Activated CD8-positive, alpha-beta memory T cell treated with anti-CD3 and anti-CD28 coated beads, Interleukin-2, amount 10 ng/mL, durations not matched to agents 7 days and 5 days (primary cell): ENCODE measurements around the gene GGPS1. TPM values are rescaled to one million over a fixed set of nuclear protein-coding genes. Genes with fewer than 3 reads are reported as not detected.

Experiments used
- ATAC-seq: fragments of 150-1000 bp; cut with Tn5 transposase; one replicate; pipeline ENCODE4 v1.10.0; 2021; ENCODE audit warnings: moderate library complexity
- CTCF ChIA-PET: fragments of 350-600 bp; sonication (Branson Sonifier 250); formaldehyde crosslinking; loops from one replicate; lab custom pipeline; 2021; ENCODE audit warnings: antibody characterized with exemption; lab: Charles Lee
- DNase-seq: peaks from one replicate; pipeline ENCODE4 v3.0.0-alpha.2; 2020
- H3K27ac Mint-ChIP-seq: one replicate; pipeline ENCODE4 v1.8.0; 2021; ENCODE audit warnings: mild to moderate bottlenecking, mixed read lengths
- H3K27me3 Mint-ChIP-seq: one replicate; pipeline ENCODE4 v1.8.0; 2021; ENCODE audit warnings: mixed read lengths
- H3K36me3 Mint-ChIP-seq: one replicate; pipeline ENCODE4 v1.8.0; 2021; ENCODE audit warnings: mild to moderate bottlenecking, mixed read lengths
- H3K4me1 Mint-ChIP-seq: one replicate; pipeline ENCODE4 v1.8.0; 2021; ENCODE audit warnings: mixed read lengths
- H3K4me3 Mint-ChIP-seq: one replicate; pipeline ENCODE4 v1.8.0; 2021; ENCODE audit warnings: mild to moderate bottlenecking, moderate library complexity, mixed read lengths
- H3K9me3 Mint-ChIP-seq: one replicate; pipeline ENCODE4 v1.8.0; 2022; ENCODE audit warnings: low read depth, mixed read lengths
- total RNA-seq, 2 experiments: library from RNA; stranded (reverse); gene quantifications; one replicate each; pipeline ENCODE4 v1.2.3, GENCODE V29; 2021

GGPS1 gene
- total RNA-seq, 2 experiments from 2014 or later = 22.7 to 23.9 TPM

DNA sequence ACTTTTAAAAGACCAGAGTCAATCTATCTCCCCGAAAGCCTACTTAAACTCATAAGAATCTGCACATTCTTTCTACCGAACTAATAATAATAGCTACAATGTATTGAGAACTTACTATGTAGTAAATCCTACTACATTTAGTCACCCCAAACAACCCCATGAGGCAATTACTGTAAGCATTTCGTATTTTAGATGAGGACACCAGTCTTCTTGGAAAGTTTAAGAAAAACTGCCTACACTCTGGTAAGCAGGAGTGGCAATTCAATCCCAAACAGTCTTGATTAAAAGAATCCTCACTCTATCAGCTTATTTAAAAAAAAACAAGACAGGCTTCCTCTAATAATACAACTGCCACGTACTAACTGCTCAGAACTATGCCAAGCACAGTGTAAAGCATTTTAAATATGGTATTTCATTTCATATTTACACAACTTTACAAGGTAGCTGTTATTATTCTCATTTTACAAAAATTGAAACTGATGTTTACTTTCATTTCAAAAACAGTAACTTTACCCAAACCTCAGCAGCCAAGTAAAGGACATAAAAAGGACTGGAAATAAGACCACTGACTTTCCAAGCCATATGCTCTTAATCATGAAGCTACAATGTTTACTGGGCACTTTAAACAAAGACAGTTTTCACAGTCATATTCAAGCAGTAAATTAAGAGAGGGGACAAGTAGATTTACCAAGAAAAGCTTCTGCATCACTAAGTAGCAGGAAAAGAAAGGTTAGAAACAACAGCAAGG, 14.3 kb upstream of the GGPS1 start:
- peak overlapping the region; percentile 50 for H3K4me3 Mint-ChIP-seq
- H3K4me1 Mint-ChIP-seq = peaks cover 64% of the 10 kb centered on the region
- DNase-seq = no peak
- CTCF ChIA-PET = interaction anchor here (1.9 to 2.7 kb wide), 3 partner anchors 9 to 102 kb away, joined by 5 to 9 read pairs (median 7); no protein-coding TSS in a partner anchor
- no peaks in the 10 kb centered on the region for H3K27me3 Mint-ChIP-seq
- no peak for ATAC-seq
- no peaks in the 10 kb centered on the region for H3K9me3 Mint-ChIP-seq
- peaks cover 28% of the 10 kb centered on the region for H3K36me3 Mint-ChIP-seq
- H3K27ac Mint-ChIP-seq = peak overlapping the region; percentile 76

GRCh38 chr1:235315173-235315572, 13.2 kb upstream of the GGPS1 start:
- CTCF ChIA-PET = interaction anchor here (2.1 to 2.7 kb wide), 2 partner anchors 10 to 11 kb away, joined by 5 to 9 read pairs; no protein-coding TSS in a partner anchor
- Mint-ChIP-seq H3K27me3 (no peaks in the 10 kb centered on the region), H3K4me3 (no peak overlapping the region), H3K36me3 (peaks cover 30% of the 10 kb centered on the region), H3K9me3 (no peaks in the 10 kb centered on the region), H3K4me1 (peaks cover 70% of the 10 kb centered on the region), H3K27ac (no peak overlapping the region)
- ATAC-seq = no peak
- DNase-seq = no peak

GRCh38 chr1:235315735-235316134, 12.6 kb upstream of the GGPS1 start:
- CTCF ChIA-PET = interaction anchor here (2.7 kb wide), 1 partner anchor 10 kb away, joined by 9 read pairs; no protein-coding TSS in a partner anchor
- H3K27me3 Mint-ChIP-seq = no peaks in the 10 kb centered on the region
- peaks cover 70% of the 10 kb centered on the region for H3K4me1 Mint-ChIP-seq
- H3K4me3 Mint-ChIP-seq = no peak overlapping the region
- ATAC-seq = no peak
- DNase-seq = no peak
- H3K36me3 Mint-ChIP-seq = peaks cover 32% of the 10 kb centered on the region
- no peaks in the 10 kb centered on the region for H3K9me3 Mint-ChIP-seq
- H3K27ac Mint-ChIP-seq = no peak overlapping the region

- no peak overlapping the region for H3K4me3 Mint-ChIP-seq
- DNase-seq = no peak
- H3K27me3 Mint-ChIP-seq = no peaks in the 10 kb centered on the region
- no peak overlapping the region for H3K27ac Mint-ChIP-seq
- H3K9me3 Mint-ChIP-seq = no peaks in the 10 kb centered on the region
- peaks cover 30% of the 10 kb centered on the region for H3K36me3 Mint-ChIP-seq
- H3K4me1 Mint-ChIP-seq = peaks cover 70% of the 10 kb centered on the region
- peak; percentile 24 for ATAC-seq
- CTCF ChIA-PET = no interaction called here
Measured at GRCh38 chr1:235317168-235317567, 11.2 kb upstream of the GGPS1 start.

GRCh38 chr1:235319255-235319654, 9.1 kb upstream of the GGPS1 start:
- ATAC-seq (no peak), DNase-seq (no peak)
- Mint-ChIP-seq H3K27me3 (no peaks in the 10 kb centered on the region), H3K9me3 (no peaks in the 10 kb centered on the region), H3K27ac (no peak overlapping the region), H3K4me3 (no peak overlapping the region), H3K4me1 (peaks cover 65% of the 10 kb centered on the region), H3K36me3 (peaks cover 37% of the 10 kb centered on the region)
- CTCF ChIA-PET = interaction anchor here (2.2 kb wide), 1 partner anchor 12 kb away, joined by 4 read pairs; no protein-coding TSS in a partner anchor

GRCh38 chr1:235320521-235321179, 7.7 kb upstream of the GGPS1 start:
- H3K36me3 Mint-ChIP-seq = peaks cover 44% of the 10 kb centered on the region
- DNase-seq (no peak), ATAC-seq (peak; percentile 18)
- no peaks in the 10 kb centered on the region for H3K9me3 Mint-ChIP-seq
- H3K27ac Mint-ChIP-seq = peak overlapping the region; percentile 44
- CTCF ChIA-PET = interaction anchor here (1.7 to 2.2 kb wide), 2 partner anchors 11 to 13 kb away, joined by 4 to 5 read pairs; no protein-coding TSS in a partner anchor
- H3K4me3 Mint-ChIP-seq = no peak overlapping the region
- H3K4me1 Mint-ChIP-seq = peaks cover 66% of the 10 kb centered on the region
- H3K27me3 Mint-ChIP-seq = no peaks in the 10 kb centered on the region

GRCh38 chr1:235324296-235324695, 4.1 kb upstream of the GGPS1 start:
- CTCF ChIA-PET = interaction anchor here (3.5 kb wide), 1 partner anchor 92 kb away, joined by 14 read pairs; no protein-coding TSS in a partner anchor
- DNase-seq (no peak), ATAC-seq (no peak)
- H3K4me1 Mint-ChIP-seq = peaks cover 52% of the 10 kb centered on the region
- peak overlapping the region; percentile 99 for H3K4me3 Mint-ChIP-seq
- no peaks in the 10 kb centered on the region for H3K27me3 Mint-ChIP-seq
- H3K36me3 Mint-ChIP-seq = peaks cover 41% of the 10 kb centered on the region
- no peaks in the 10 kb centered on the region for H3K9me3 Mint-ChIP-seq
- H3K27ac Mint-ChIP-seq = no peak overlapping the region

GRCh38 chr1:235325139-235325538, 3.2 kb upstream of the GGPS1 start:
- H3K27me3 Mint-ChIP-seq = no peaks in the 10 kb centered on the region

DNA sequence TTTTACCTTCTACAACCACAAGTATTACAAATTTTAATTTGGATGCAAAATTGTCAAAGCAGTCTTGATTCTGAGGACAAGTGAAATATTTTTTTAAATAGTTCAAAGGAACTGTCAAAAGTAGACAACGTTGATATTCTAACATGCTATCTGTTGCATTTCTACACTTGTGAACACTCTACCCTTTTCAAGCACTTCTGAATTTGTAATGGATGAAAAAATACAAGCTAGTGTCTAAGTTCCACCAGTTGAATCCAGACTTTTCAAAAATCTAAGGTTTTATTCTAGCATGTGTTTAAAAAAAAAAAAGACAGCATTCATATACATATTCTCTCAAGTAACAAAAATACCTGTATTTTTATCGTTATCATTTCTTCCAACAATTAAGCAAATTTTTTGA, 2.5 kb upstream of the GGPS1 start:
- H3K36me3 Mint-ChIP-seq = peaks cover 36% of the 10 kb centered on the region
- peak overlapping the region; percentile 98 for H3K27ac Mint-ChIP-seq
- H3K4me3 Mint-ChIP-seq = peak overlapping the region; percentile 99
- CTCF ChIA-PET = interaction anchor here (0.6 to 3.5 kb wide), 6 partner anchors 11 to 845 kb away, joined by 3 to 14 read pairs (median 4); no protein-coding TSS in a partner anchor
- DNase-seq = no peak
- no peaks in the 10 kb centered on the region for H3K27me3 Mint-ChIP-seq
- H3K9me3 Mint-ChIP-seq = no peaks in the 10 kb centered on the region
- ATAC-seq = no peak
- peaks cover 47% of the 10 kb centered on the region for H3K4me1 Mint-ChIP-seq

More at GRCh38 chr1:235325139-235325538, 3.2 kb upstream of the GGPS1 start:
- Mint-ChIP-seq H3K4me3 (peak overlapping the region; percentile 99), H3K27ac (peak overlapping the region; percentile 98), H3K9me3 (no peaks in the 10 kb centered on the region), H3K36me3 (peaks cover 39% of the 10 kb centered on the region), H3K4me1 (peaks cover 47% of the 10 kb centered on the region)
- CTCF ChIA-PET = interaction anchor here (0.6 to 3.5 kb wide), 5 partner anchors 10 to 844 kb away, joined by 3 to 14 read pairs (median 4); no protein-coding TSS in a partner anchor
- DNase-seq (no peak), ATAC-seq (no peak)

- Mint-ChIP-seq H3K4me3 (peak overlapping the region; percentile 99), H3K9me3 (no peaks in the 10 kb centered on the region), H3K4me1 (peaks cover 49% of the 10 kb centered on the region), H3K36me3 (peaks cover 33% of the 10 kb centered on the region), H3K27ac (peak overlapping the region; percentile 98), H3K27me3 (no peaks in the 10 kb centered on the region)
- CTCF ChIA-PET = interaction anchor here (0.8 to 3.5 kb wide), 4 partner anchors 9 to 89 kb away, joined by 3 to 14 read pairs (median 6); no protein-coding TSS in a partner anchor
- ATAC-seq (peak; percentile 3), DNase-seq (peak; percentile 79)
Measured at GRCh38 chr1:235326719-235327558, 1.4 kb upstream of the GGPS1 start.

- CTCF ChIA-PET = interaction anchor here (1.1 to 3.5 kb wide), 3 partner anchors 52 to 199 kb away, joined by 3 to 14 read pairs (median 3); partner anchors contain the start of gene TOMM20
- peak; percentile 1 for ATAC-seq
- Mint-ChIP-seq H3K4me3 (peak within 1 kb of the TSS; percentile 99), H3K27me3 (no peaks in the 10 kb centered on the region), H3K27ac (peak within 1 kb of the TSS; percentile 98), H3K36me3 (peaks cover 28% of the 10 kb centered on the region), H3K9me3 (no peaks in the 10 kb centered on the region), H3K4me1 (peaks cover 46% of the 10 kb centered on the region)
- no peak for DNase-seq
Measured at GRCh38 chr1:235327559-235328270, 655 bp upstream of the GGPS1 start, which contains the start of gene ARID4B. ARID4B (minus strand) TSS chr1:235328179; CDS start chr1:235326919, 1,260 bp downstream.
